ENCODE data around the gene HADHB. TPM values are rescaled to one million over a fixed set of nuclear protein-coding genes. Genes with fewer than 3 reads are reported as not detected.

HADHB gene
- total RNA-seq, 1 donor from 2014 or later, result 71.1 TPM

- Mint-ChIP-seq H3K4me3 (ENCODE audit: low read depth) (no peak overlapping the region), H3K36me3 (ENCODE audit: insufficient read depth) (peaks cover 28% of the 10 kb centered on the region), H3K9me3 (ENCODE audit: low read depth) (no peaks in the 10 kb centered on the region), H3K27me3 (no peaks in the 10 kb centered on the region), H3K4me1 (ENCODE audit: low read depth) (no peaks in the 10 kb centered on the region), H3K27ac (no peak overlapping the region)
- DNase-seq (ENCODE audit: low spot score, unreplicated experiment), result no peak
- TF ChIP-seq CTCF (IDR thresholded peaks at IDR 0.05; ENCODE audit: unreplicated experiment), result no peak
Observed at GRCh38 chr2:26281226-26281625, 36.5 kb downstream of the HADHB start.

- no peak overlapping the region for H3K4me3 Mint-ChIP-seq (ENCODE audit: low read depth)
- H3K36me3 Mint-ChIP-seq (ENCODE audit: insufficient read depth), result peaks cover 33% of the 10 kb centered on the region
- DNase-seq (ENCODE audit: low spot score, unreplicated experiment), result no peak
- H3K27ac Mint-ChIP-seq, result no peak overlapping the region
- no peaks in the 10 kb centered on the region for H3K27me3 Mint-ChIP-seq
- TF ChIP-seq CTCF (IDR thresholded peaks at IDR 0.05; ENCODE audit: unreplicated experiment), result no peak
- no peaks in the 10 kb centered on the region for H3K4me1 Mint-ChIP-seq (ENCODE audit: low read depth)
- no peaks in the 10 kb centered on the region for H3K9me3 Mint-ChIP-seq (ENCODE audit: low read depth)
Observed at GRCh38 chr2:26283606-26284005, 38.9 kb downstream of the HADHB start.

- no peak for TF ChIP-seq CTCF (IDR thresholded peaks at IDR 0.05; ENCODE audit: unreplicated experiment)
- Mint-ChIP-seq H3K4me1 (ENCODE audit: low read depth) (no peaks in the 10 kb centered on the region), H3K27ac (peak overlapping the region; percentile 51), H3K27me3 (no peaks in the 10 kb centered on the region), H3K4me3 (ENCODE audit: low read depth) (no peak overlapping the region), H3K36me3 (ENCODE audit: insufficient read depth) (peaks cover 33% of the 10 kb centered on the region), H3K9me3 (ENCODE audit: low read depth) (no peaks in the 10 kb centered on the region)
- no peak for DNase-seq (ENCODE audit: low spot score, unreplicated experiment)
Observed at GRCh38 chr2:26284132-26284531, 39.4 kb downstream of the HADHB start.

- DNase-seq (ENCODE audit: low spot score, unreplicated experiment), result no peak
- no peak overlapping the region for H3K4me3 Mint-ChIP-seq (ENCODE audit: low read depth)
- H3K27me3 Mint-ChIP-seq, result no peaks in the 10 kb centered on the region
- no peaks in the 10 kb centered on the region for H3K9me3 Mint-ChIP-seq (ENCODE audit: low read depth)
- H3K36me3 Mint-ChIP-seq (ENCODE audit: insufficient read depth), result peaks cover 32% of the 10 kb centered on the region
- no peak overlapping the region for H3K27ac Mint-ChIP-seq
- no peak for TF ChIP-seq CTCF (IDR thresholded peaks at IDR 0.05; ENCODE audit: unreplicated experiment)
- H3K4me1 Mint-ChIP-seq (ENCODE audit: low read depth), result no peaks in the 10 kb centered on the region
Observed at GRCh38 chr2:26285931-26286330, 41.2 kb downstream of the HADHB start.

GRCh38 chr2:26290001-26290400, 45.3 kb downstream of the HADHB start:
- Mint-ChIP-seq H3K27ac (no peak overlapping the region), H3K4me3 (ENCODE audit: low read depth) (no peak overlapping the region), H3K36me3 (ENCODE audit: insufficient read depth) (peaks cover 16% of the 10 kb centered on the region), H3K27me3 (no peaks in the 10 kb centered on the region), H3K4me1 (ENCODE audit: low read depth) (no peaks in the 10 kb centered on the region), H3K9me3 (ENCODE audit: low read depth) (no peaks in the 10 kb centered on the region)
- no peak for DNase-seq (ENCODE audit: low spot score, unreplicated experiment)
- no peak for TF ChIP-seq CTCF (IDR thresholded peaks at IDR 0.05; ENCODE audit: unreplicated experiment)

All from progenitor cell of endocrine pancreas (in vitro differentiated cells).